C4-2B (cell line): ENCODE results near the gene GSTT2B.
"Not testable (repeated sequence)": the region's sequence is repeated elsewhere in the genome, so short reads cannot be mapped to it uniquely, and the experiment has no call there.

Experiments
- H3K27ac ChIP-seq: fragments of 450-650 bp; 2 replicates; pipeline ENCODE4 v1.5.1; 2017
- ZFX ChIP-seq: fragments of 450-650 bp; IDR thresholded peaks from 2 replicates; pipeline ENCODE4 v1.6.1; 2017
- TF ChIP-seq, protein P1 (sequence below): fragments of 450-650 bp; conservative IDR thresholded peaks from 2 replicates; pipeline ENCODE4 v1.5.1; 2017; ENCODE audit warnings: mild to moderate bottlenecking

GSTT2B gene

DNA sequence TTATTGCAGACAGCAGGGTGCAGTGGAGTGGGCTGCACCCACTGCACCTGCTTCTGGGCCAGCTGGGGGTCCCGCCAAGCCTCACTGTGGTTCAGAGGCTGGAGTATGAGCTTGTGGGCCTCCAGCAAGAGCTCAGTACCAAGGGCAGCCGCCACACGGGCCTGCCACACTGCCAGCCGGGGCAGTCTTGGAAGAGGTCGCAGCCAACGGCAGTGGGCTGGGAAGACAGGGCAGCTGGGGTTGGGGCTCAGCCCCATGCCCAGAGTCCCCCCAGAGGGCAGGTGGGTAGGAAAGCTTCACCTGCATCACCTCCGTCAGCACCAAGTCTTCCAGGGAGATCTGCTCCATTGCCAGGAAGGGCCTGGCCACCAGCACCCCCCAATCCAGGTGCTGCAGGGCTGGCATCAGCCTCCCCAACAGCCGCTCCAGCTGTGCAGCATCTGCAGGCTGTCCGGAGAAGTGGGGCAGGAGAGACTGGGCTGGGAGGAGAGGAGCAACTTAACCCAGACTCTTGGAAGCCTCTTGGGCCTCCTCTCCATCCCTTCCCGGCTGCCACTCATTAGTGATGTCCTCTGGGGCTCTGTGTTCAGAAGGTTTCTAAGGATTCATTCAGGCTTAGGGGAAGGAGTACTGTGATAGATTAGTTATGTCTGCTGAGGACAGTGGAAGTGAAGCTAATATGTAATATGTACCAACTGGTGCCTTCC, 45.4 kb upstream of the GSTT2B start:
- TF ChIP-seq ZFX = no peak
- TF ChIP-seq, protein P1, sequence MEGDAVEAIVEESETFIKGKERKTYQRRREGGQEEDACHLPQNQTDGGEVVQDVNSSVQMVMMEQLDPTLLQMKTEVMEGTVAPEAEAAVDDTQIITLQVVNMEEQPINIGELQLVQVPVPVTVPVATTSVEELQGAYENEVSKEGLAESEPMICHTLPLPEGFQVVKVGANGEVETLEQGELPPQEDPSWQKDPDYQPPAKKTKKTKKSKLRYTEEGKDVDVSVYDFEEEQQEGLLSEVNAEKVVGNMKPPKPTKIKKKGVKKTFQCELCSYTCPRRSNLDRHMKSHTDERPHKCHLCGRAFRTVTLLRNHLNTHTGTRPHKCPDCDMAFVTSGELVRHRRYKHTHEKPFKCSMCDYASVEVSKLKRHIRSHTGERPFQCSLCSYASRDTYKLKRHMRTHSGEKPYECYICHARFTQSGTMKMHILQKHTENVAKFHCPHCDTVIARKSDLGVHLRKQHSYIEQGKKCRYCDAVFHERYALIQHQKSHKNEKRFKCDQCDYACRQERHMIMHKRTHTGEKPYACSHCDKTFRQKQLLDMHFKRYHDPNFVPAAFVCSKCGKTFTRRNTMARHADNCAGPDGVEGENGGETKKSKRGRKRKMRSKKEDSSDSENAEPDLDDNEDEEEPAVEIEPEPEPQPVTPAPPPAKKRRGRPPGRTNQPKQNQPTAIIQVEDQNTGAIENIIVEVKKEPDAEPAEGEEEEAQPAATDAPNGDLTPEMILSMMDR = no peak

DNA sequence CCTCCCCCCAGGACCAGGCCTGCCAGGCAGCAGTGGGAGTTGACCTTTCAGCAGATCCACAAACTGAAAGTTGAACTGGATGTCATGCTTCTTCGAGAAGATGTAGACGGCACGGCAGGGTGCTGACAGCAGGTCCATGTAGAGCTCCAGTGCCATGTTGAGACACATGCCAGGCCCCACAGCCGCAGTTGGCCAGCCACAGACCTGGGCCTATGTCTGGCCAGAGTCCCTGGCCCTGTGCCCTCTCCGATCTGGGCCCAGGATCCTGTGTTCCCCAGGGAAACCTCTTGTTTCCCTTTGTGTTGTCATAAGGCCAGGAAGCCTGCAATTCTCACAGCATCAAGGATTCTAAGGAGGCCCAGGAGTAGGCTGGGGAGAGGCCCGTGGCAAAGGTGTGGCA, 44.2 kb upstream of the GSTT2B start, which contains the start of gene GSTT4:
Gene GSTT4, minus strand, starts transcription at position 253 of the 400 bp plus-strand sequence. Its CDS starts 97 bp downstream, at position 156.
- peak; percentile 62; the same call in 1 of the 2 replicates for TF ChIP-seq ZFX
- TF ChIP-seq, protein P1 = no peak
- H3K27ac ChIP-seq = peak within 1 kb of the TSS; percentile 49

More for the DNA sequence above, 45.4 kb upstream of the GSTT2B start:
- peak overlapping the region; percentile 49 for H3K27ac ChIP-seq

DNA sequence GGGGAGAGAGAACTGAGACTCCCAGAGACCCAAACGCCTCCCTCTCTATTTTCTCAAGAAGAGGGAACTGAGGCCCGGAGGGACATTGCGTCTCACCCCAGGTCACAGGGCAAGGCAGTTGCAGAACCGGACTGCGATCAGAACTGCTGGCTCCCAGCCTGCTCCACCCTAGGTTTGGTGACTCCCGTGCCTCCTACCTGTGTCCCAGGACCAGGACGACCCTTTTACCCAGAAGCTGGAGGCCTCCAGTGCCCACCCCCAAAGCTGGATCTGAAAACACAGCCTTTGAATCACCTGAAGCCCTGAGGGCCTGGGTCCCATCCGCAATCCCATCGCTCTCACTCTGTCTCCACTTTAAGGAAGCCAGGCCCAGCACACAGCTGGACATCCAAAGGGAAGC, 42.9 kb upstream of the GSTT2B start:
- H3K27ac ChIP-seq = no peak overlapping the region
- TF ChIP-seq, protein P1 = no peak
- no peak for TF ChIP-seq ZFX

DNA sequence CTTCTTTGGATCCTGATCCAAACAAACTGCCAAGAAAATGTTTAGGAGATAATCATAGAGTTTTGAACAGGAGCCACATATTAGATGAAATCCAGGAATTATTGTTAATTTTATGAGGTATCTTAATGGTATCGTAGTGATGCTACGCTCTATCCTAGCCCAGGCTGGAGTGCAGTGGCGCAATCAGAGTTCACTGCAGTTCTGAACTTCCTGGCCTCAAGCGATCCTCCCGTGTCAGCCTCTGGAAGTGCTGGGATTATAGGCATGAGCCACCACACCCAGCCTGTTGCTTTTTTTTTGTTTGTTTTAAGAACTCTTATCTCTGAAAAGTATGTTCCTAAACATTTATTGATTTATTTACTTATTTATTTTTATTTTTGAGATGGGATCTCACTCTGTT, 41.9 kb upstream of the GSTT2B start:
- H3K27ac ChIP-seq = no peak overlapping the region
- TF ChIP-seq, protein P1 = no peak
- TF ChIP-seq ZFX = no peak

DNA sequence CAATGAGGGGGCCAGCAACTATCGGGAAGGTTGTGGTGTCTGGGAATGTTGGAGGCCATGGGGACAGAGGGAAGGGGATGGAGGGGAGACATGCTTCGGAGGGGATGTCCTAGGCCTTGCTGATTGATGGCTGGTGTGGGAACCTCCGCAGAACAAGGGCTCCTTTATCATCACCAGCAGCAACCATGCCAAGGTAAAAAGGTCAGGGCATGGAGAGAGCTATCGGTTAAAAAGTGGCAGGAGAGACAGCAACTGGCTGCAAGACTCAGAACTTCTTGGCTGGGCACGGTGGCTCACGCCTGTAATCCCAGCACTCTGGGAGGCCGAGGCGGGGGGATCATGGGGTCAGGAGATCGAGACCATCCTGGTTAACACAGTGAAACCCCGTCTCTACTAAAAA, 41.3 kb upstream of the GSTT2B start:
- H3K27ac ChIP-seq = no peak overlapping the region
- TF ChIP-seq ZFX = no peak
- TF ChIP-seq, protein P1 = no peak

DNA sequence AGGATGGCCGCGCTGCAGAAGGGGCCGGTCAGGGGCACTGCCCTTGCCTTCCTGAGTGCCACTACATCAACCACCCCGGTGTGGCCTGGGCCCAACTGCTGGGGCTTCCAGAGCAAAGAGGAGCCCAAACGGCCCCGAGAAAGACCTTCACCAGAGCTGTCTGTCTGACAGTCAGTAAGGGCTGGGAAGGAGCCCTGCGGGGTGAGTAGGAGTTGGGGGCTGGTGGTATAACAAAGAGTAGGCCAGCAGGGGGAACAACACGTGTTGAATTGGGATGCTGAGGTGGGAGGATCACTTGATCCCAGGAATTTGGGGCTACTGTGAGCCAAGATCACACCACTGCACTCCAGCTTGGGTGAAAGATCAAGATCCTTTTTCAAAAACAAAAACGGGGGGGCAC, 40.3 kb upstream of the GSTT2B start:
- H3K27ac ChIP-seq = no peak overlapping the region
- TF ChIP-seq, protein P1 = no peak
- no peak for TF ChIP-seq ZFX

DNA sequence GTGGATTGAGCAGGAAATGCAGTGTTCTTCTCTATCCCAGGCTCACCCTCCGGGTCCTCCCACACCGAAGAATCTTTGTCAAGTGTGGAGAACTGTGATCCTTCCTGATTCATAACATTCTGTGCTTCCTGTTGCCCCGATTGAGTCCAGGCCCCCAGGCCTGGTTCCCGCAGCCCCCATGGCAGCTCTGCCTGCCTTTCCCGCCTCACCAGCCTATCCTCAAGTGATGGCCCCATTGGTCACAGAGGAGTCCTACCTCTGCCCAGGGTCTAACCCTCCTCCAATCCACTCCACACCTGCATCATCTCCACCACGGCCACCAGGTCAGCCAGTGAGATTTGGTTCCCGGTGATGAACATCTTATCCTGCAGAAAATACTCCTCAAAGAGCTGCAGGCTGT, 38.8 kb upstream of the GSTT2B start:
- H3K27ac ChIP-seq = not testable (repeated sequence)

DNA sequence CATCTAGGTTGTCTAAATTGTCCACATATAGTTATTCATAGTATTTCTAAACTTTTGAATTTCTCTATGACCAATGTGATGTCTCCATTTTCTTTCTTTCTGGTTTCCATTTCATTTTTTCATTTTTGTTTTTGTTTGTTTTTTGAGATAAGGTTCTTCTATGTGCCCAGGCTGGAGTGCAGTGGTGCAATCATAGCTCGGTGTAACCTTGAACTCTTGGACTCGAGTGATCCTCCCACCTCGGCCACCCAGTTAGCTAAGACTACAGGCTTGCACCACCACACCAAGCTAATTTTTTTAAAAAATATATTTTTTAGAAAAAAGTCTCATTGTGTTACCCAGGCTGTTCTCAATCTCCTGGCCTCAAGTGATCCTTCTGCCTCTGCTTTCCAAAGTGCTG, 36.1 kb upstream of the GSTT2B start:
- no peak overlapping the region for H3K27ac ChIP-seq
- TF ChIP-seq ZFX = no peak
- TF ChIP-seq, protein P1 = no peak

DNA sequence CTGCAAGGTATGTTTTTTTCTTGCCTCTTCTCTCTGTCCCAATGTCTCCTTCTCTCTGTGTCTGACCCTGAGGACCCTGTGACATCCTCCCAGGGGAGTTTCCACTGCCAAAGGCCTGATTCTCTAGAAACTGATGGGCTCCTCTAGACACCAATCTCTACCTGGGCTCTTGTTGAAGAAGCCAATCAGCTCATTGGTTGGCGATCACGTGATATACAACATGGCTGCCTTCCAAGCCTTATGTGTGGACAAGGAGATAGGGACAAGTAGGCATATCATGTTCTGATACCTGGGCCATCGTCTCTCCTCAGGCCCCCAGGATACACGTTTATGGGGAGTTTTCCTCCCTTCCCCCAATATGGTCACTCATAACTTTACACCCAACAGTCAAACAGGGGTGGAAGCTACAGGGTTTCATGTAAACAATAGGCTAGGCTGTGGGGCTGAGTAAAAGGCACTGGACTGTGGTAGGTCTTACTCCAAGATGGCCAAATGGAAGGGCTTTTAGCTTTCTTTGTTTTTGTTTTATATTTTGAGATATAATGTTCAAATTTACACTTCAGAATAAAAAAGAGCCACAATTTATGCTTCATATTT, 32.7 kb upstream of the GSTT2B start:
- not testable (repeated sequence) for H3K27ac ChIP-seq

DNA sequence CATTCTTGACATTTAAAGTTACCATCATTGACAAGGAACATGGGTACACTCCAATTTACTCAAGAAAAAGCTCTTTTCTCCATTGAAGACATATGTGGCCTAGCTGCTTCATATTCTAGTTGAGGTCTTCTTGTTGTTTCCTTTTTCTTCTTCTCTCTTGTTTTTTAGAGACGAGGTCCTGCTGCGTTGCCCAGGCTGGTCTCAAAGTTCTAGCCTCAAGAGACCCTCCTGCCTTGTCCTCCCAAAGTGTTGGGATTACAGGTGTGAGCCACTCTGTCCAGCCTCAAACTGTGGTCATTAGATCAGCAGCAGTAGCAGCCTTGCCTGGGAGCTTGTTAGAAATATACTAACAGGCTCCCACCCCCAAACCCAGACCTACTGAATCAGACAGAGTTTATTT, 32.1 kb upstream of the GSTT2B start:
- not testable (repeated sequence) for H3K27ac ChIP-seq

DNA sequence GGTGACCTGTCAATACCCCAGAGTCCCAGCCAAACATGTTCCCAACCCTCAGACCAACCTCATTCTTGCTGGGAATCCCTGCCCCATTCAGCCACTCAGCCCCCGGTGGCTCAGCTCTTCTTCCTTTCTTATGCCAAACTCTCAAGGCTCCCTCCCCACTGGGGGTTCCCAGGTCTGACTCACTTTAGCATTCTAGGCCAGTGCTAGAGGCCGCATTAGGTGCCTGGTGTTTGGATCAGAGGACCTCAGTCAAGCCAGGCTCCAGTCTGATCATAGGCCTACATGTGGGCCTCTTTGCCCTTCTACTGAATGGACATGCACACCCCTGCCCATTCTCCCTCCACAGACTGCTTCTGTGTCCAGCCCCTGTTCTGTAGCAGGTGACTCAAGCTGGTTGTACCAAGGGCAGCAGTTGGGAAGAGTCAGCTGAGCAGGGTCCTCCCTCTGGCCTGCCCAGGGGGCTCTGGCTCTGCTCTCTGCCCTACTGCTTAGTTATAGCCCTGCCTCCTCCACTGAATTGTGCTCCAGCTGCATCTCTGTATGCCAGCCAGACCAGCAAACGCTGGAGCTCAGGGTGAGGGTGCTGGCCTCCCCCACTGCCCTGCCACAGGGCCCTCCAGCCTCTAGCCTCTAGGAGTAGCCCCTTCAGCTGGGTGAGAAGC, 28.7 kb upstream of the GSTT2B start:
- H3K27ac ChIP-seq = not testable (repeated sequence)
